GM13976 (cell line): ENCODE measurements around the gene PEX19.

ENCODE experiments used
- DNase-seq: peaks from one replicate; pipeline ENCODE4 v3.0.0; 2012; ENCODE audit warnings: low spot score
- in situ Hi-C: fragments of 300-500 bp; cut with MboI; formaldehyde crosslinking; loops from one replicate; pipeline ENCODE4 v1.12.0; 2022; ENCODE audit warnings: low sequenced_read_pairs, mixed read lengths, inconsistent platforms; ENCODE audit not compliant: unreplicated experiment
- TF ChIP-seq, protein P1 (sequence below): IDR thresholded peaks from 2 replicates; pipeline ENCODE4 v1.5.1; 2012; ENCODE audit warnings: borderline replicate concordance, mild to moderate bottlenecking; ENCODE audit not compliant: insufficient read depth; ENCODE audit errors: extremely low read depth, missing control alignments, control extremely low read depth

Gene PEX19

DNA sequence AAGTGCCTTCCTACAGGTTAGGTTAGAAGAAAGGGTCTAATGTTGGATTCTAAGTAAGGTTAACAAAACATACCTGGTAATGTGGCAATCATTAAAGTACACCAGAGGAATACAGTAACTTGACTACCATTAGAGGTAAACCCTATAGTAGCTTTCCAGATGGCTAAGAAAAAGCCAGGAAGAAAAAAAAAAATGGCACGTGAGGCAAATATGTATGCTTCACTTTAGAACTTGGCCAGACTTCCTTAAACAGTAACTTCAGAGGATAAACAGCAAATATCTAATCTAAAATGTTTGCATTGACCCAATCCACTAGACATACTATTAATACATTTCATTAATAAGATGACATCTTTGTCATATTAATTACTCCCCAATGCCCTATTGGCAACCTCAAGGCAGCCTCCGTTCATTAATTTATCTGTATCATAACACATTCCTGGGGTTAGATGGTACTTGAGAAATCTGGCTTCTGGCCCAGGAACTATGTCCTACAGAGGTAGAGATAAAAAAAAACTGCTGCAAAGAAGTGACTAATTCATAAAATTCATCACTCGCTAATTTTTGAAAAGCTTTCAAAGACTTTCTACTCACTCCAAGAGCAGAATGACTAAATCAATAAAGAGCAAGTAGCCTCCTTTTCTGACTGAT is 28.4 kb downstream of the PEX19 start:
- in situ Hi-C loops: no loop called here
- no peak for DNase-seq
- TF ChIP-seq, protein P1, sequence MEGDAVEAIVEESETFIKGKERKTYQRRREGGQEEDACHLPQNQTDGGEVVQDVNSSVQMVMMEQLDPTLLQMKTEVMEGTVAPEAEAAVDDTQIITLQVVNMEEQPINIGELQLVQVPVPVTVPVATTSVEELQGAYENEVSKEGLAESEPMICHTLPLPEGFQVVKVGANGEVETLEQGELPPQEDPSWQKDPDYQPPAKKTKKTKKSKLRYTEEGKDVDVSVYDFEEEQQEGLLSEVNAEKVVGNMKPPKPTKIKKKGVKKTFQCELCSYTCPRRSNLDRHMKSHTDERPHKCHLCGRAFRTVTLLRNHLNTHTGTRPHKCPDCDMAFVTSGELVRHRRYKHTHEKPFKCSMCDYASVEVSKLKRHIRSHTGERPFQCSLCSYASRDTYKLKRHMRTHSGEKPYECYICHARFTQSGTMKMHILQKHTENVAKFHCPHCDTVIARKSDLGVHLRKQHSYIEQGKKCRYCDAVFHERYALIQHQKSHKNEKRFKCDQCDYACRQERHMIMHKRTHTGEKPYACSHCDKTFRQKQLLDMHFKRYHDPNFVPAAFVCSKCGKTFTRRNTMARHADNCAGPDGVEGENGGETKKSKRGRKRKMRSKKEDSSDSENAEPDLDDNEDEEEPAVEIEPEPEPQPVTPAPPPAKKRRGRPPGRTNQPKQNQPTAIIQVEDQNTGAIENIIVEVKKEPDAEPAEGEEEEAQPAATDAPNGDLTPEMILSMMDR: no peak

DNA sequence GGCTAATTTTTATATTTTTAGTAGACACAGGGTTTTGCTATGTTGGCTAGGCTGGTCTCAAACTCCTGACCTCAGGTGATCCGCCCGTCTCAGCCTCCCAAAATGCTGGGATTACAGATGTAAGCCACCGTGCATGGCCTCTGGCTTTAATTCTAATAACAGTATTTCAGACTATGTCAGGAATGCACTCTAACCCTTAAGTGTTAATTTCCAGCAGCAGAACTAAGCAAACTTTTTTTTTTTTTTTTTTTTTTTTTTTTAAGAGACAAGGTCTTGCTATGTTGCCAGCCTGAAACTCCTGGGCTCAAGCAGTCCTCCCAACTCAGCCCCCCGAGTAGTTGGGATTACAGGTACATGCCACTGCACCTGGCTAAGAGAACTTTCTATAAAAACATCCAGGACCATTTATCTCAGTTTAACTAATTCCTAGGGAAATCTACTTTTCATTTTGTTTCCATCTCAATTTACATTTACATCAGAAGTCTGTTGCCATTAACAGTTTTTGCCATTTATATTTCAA is 29.1 kb downstream of the PEX19 start:
- in situ Hi-C loops: no loop called here
- TF ChIP-seq, protein P1: no peak
- no peak for DNase-seq

DNA sequence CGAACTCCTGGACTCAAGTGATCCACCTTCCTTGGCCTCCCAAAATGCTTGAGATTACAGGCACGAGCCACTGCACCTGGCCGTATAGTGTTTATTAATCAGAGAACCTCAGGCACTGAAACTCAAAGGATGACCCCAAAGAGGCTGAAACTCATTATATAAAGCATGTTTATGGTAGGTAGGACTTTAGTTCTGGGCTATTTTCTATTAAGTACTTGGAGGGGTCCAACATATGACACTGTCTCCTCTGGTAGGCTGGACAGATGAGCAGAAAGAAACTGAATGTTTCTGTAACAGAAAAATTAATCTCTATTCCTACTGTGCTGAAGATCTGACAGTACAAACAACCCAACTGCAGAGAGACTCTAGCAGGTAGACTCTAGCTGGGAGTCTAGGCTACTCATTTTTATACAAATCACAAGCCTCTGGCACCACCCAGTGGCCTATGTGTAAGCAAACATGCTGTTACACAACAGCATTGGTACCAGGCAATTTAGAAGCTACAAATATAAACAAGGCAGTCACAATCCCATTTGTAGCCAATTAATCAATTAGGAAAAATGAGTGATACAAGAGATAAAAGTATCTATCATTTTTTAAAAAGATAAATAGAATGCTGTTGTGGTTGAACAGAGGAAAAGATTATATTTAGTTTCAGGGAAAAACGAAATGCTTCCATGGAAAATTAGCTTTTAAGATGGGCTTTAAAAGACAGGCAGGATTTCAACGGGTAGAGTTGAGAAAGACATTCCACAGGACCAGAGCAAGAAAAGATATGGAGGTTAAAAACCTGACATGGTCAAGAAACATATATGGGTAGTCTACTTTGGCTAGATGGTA is 33.0 kb downstream of the PEX19 start:
- in situ Hi-C loops: no loop called here
- TF ChIP-seq, protein P1: peak; percentile 66
- peak; percentile 66 for DNase-seq

DNA sequence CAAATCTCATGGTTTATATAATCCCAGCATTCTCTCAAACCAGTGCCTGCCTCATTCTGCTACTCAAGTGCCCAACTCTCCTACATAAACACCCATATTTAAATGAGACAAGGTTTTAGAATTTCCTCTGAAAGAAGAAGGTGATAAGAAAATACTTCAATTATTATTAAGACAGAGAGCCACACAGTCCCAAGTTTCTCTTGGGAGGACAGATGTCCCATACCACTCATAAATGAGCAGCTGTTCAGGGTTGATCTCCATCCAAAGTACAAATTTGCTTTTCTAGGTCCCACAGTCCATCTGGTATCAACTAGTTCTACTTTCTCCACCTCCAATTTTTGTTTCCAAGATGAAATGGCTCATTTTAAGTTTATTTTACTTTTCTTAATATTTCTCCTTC is 33.9 kb downstream of the PEX19 start:
- no peak for DNase-seq
- TF ChIP-seq, protein P1: no peak
- in situ Hi-C loops: no loop called here

DNA sequence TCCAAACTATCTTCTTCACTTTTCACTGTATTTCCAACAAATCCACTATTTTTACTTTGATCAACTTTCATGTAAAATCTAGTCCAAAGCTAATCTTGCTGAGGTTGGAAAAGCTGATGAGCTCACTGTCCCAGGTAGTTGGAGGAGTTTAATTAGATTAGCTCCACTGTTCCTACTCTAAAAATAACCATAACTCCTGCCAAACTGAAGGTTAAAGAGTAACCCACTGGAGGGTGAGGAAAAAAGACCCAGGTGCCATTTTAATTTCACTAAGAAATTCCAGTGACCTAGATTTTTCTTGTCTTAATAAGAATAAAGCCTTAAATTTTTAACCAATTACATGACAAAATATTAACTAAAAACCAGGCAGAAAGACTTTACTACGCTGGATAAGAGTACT is 37.9 kb downstream of the PEX19 start:
- TF ChIP-seq, protein P1: no peak
- no peak for DNase-seq
- in situ Hi-C loops: no loop called here

DNA sequence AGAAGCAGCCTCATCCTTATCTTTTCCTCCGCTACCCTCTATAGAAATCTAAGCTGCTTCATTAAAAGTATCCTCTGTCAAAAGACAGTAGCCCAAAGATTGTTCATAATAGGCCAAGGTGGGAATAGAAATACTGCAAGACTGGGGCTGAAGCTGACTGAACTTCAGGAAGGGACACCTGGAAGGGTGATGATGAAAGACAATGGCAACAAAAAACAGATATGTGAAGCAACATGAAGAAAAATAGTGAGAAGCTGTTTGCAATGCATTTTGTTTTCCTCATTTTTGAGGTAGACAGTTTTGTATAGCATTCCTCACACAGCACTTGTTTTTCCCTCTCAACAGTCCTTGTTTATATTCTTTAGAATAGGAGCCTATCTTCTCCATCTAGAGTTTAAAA is 39.5 kb downstream of the PEX19 start:
- in situ Hi-C loops: no loop called here
- DNase-seq: no peak
- TF ChIP-seq, protein P1: no peak
